Stimulated activated effector memory CD8-positive, alpha-beta T cell treated with anti-CD3 and anti-CD28 coated beads, Interleukin-12 subunit alpha, Interleukin-12 subunit beta, amount 100 ng/mL, for 72 hours (primary cell): ENCODE measurements around the gene CAMKMT.

ENCODE experiments used
- ATAC-seq: fragments of 150-1000 bp; cut with Tn5 transposase; 2 replicates; pipeline ENCODE4 v1.10.0; 2021
- DNase-seq, 2 donors: peaks; one replicate each; pipeline ENCODE4 v3.0.0; 2021 to 2022; ENCODE audit warnings: low spot score in 2 of 2
- H3K27ac Mint-ChIP-seq: one replicate; pipeline ENCODE4 v1.8.0; 2022; ENCODE audit warnings: mild to moderate bottlenecking, mixed read lengths
- H3K36me3 Mint-ChIP-seq: one replicate; pipeline ENCODE4 v1.8.0; 2022; ENCODE audit warnings: mild to moderate bottlenecking, mixed read lengths
- H3K4me1 Mint-ChIP-seq: one replicate; pipeline ENCODE4 v1.8.0; 2022; ENCODE audit warnings: mixed read lengths
- H3K4me3 Mint-ChIP-seq: one replicate; pipeline ENCODE4 v1.8.0; 2022; ENCODE audit warnings: mild to moderate bottlenecking, mixed read lengths
- H3K9me3 Mint-ChIP-seq: one replicate; pipeline ENCODE4 v1.8.0; 2022; ENCODE audit warnings: mixed read lengths

CAMKMT gene

GRCh38 chr2:44778671-44779476 lies 417.1 kb downstream of the CAMKMT start:
- no peak overlapping the region for H3K27ac Mint-ChIP-seq
- no peaks in the 10 kb centered on the region for H3K9me3 Mint-ChIP-seq
- no peak overlapping the region for H3K4me3 Mint-ChIP-seq
- H3K4me1 Mint-ChIP-seq = no peaks in the 10 kb centered on the region
- H3K36me3 Mint-ChIP-seq = no peaks in the 10 kb centered on the region
- ATAC-seq = no peak
- DNase-seq = no peak

GRCh38 chr2:44779793-44780192 lies 418.0 kb downstream of the CAMKMT start:
- H3K4me1 Mint-ChIP-seq = no peaks in the 10 kb centered on the region
- H3K4me3 Mint-ChIP-seq = no peak overlapping the region
- ATAC-seq (no peak), DNase-seq (no peak)
- no peak overlapping the region for H3K27ac Mint-ChIP-seq
- no peaks in the 10 kb centered on the region for H3K9me3 Mint-ChIP-seq
- H3K36me3 Mint-ChIP-seq = no peaks in the 10 kb centered on the region

- no peak for DNase-seq
- no peak for ATAC-seq
- Mint-ChIP-seq H3K27ac (no peak overlapping the region), H3K4me1 (no peaks in the 10 kb centered on the region), H3K9me3 (no peaks in the 10 kb centered on the region), H3K36me3 (no peaks in the 10 kb centered on the region), H3K4me3 (no peak overlapping the region)
Observed at GRCh38 chr2:44780406-44780805, 418.7 kb downstream of the CAMKMT start.

- no peak for DNase-seq
- Mint-ChIP-seq H3K27ac (no peak overlapping the region), H3K36me3 (no peaks in the 10 kb centered on the region), H3K9me3 (no peaks in the 10 kb centered on the region), H3K4me1 (no peaks in the 10 kb centered on the region), H3K4me3 (no peak overlapping the region)
- ATAC-seq = no peak
Observed at GRCh38 chr2:44785433-44785832, 423.7 kb downstream of the CAMKMT start.

- H3K4me3 Mint-ChIP-seq = no peak overlapping the region
- no peaks in the 10 kb centered on the region for H3K4me1 Mint-ChIP-seq
- no peaks in the 10 kb centered on the region for H3K9me3 Mint-ChIP-seq
- ATAC-seq (no peak), DNase-seq (no peak)
- no peak overlapping the region for H3K27ac Mint-ChIP-seq
- no peaks in the 10 kb centered on the region for H3K36me3 Mint-ChIP-seq
Observed at GRCh38 chr2:44786045-44786816, 424.5 kb downstream of the CAMKMT start.

- H3K27ac Mint-ChIP-seq = no peak overlapping the region
- no peaks in the 10 kb centered on the region for H3K4me1 Mint-ChIP-seq
- no peak for ATAC-seq
- no peak for DNase-seq
- no peaks in the 10 kb centered on the region for H3K9me3 Mint-ChIP-seq
- H3K36me3 Mint-ChIP-seq = no peaks in the 10 kb centered on the region
- no peak overlapping the region for H3K4me3 Mint-ChIP-seq
Observed at GRCh38 chr2:44786817-44787214, 425.1 kb downstream of the CAMKMT start.

- Mint-ChIP-seq H3K4me1 (no peaks in the 10 kb centered on the region), H3K9me3 (peaks cover 3% of the 10 kb centered on the region), H3K36me3 (no peaks in the 10 kb centered on the region), H3K27ac (no peak overlapping the region), H3K4me3 (no peak overlapping the region)
- DNase-seq (no peak), ATAC-seq (no peak)
Observed at GRCh38 chr2:44787663-44788062, 425.9 kb downstream of the CAMKMT start.

- Mint-ChIP-seq H3K36me3 (no peaks in the 10 kb centered on the region), H3K4me3 (no peak overlapping the region), H3K9me3 (peaks cover 6% of the 10 kb centered on the region), H3K27ac (no peak overlapping the region), H3K4me1 (no peaks in the 10 kb centered on the region)
- no peak for ATAC-seq
- DNase-seq = no peak
Observed at GRCh38 chr2:44789446-44789845, 427.7 kb downstream of the CAMKMT start.

- H3K36me3 Mint-ChIP-seq = no peaks in the 10 kb centered on the region
- H3K27ac Mint-ChIP-seq = no peak overlapping the region
- ATAC-seq (no peak), DNase-seq (no peak)
- peaks cover 6% of the 10 kb centered on the region for H3K9me3 Mint-ChIP-seq
- H3K4me1 Mint-ChIP-seq = no peaks in the 10 kb centered on the region
- no peak overlapping the region for H3K4me3 Mint-ChIP-seq
Observed at GRCh38 chr2:44789971-44790721, 428.4 kb downstream of the CAMKMT start.

GRCh38 chr2:44793322-44793870 lies 431.6 kb downstream of the CAMKMT start:
- ATAC-seq = no peak
- Mint-ChIP-seq H3K4me1 (no peaks in the 10 kb centered on the region), H3K9me3 (peaks cover 6% of the 10 kb centered on the region), H3K36me3 (no peaks in the 10 kb centered on the region), H3K4me3 (no peak overlapping the region), H3K27ac (no peak overlapping the region)
- no peak for DNase-seq

- H3K27ac Mint-ChIP-seq = no peak overlapping the region
- H3K9me3 Mint-ChIP-seq = peaks cover 6% of the 10 kb centered on the region
- no peak overlapping the region for H3K4me3 Mint-ChIP-seq
- DNase-seq (no peak), ATAC-seq (no peak)
- H3K4me1 Mint-ChIP-seq = no peaks in the 10 kb centered on the region
- no peaks in the 10 kb centered on the region for H3K36me3 Mint-ChIP-seq
Observed at GRCh38 chr2:44796771-44797170, 435.0 kb downstream of the CAMKMT start.

GRCh38 chr2:44798139-44798659 lies 436.5 kb downstream of the CAMKMT start:
- DNase-seq (no peak), ATAC-seq (no peak)
- no peak overlapping the region for H3K4me3 Mint-ChIP-seq
- H3K27ac Mint-ChIP-seq = no peak overlapping the region
- H3K9me3 Mint-ChIP-seq = peaks cover 2% of the 10 kb centered on the region
- H3K4me1 Mint-ChIP-seq = no peaks in the 10 kb centered on the region
- H3K36me3 Mint-ChIP-seq = no peaks in the 10 kb centered on the region

- ATAC-seq (no peak), DNase-seq (no peak)
- Mint-ChIP-seq H3K9me3 (no peaks in the 10 kb centered on the region), H3K36me3 (no peaks in the 10 kb centered on the region), H3K27ac (no peak overlapping the region), H3K4me1 (no peaks in the 10 kb centered on the region), H3K4me3 (no peak overlapping the region)
Observed at GRCh38 chr2:44799105-44799504, 437.4 kb downstream of the CAMKMT start.

GRCh38 chr2:44799754-44800153 lies 438.0 kb downstream of the CAMKMT start:
- Mint-ChIP-seq H3K27ac (no peak overlapping the region), H3K36me3 (no peaks in the 10 kb centered on the region), H3K4me1 (no peaks in the 10 kb centered on the region), H3K4me3 (no peak overlapping the region), H3K9me3 (no peaks in the 10 kb centered on the region)
- no peak for ATAC-seq
- DNase-seq = no peak

- Mint-ChIP-seq H3K4me3 (peak overlapping the region; percentile 26), H3K4me1 (no peaks in the 10 kb centered on the region), H3K36me3 (no peaks in the 10 kb centered on the region), H3K27ac (no peak overlapping the region), H3K9me3 (no peaks in the 10 kb centered on the region)
- DNase-seq = no peak
- no peak for ATAC-seq
Observed at GRCh38 chr2:44801289-44801840, 439.6 kb downstream of the CAMKMT start.
